Panc1 (cell line): ENCODE measurements around the gene STK35.

ENCODE experiments used
- CTCF ChIP-seq: fragments of 450-650 bp; IDR thresholded peaks from 2 replicates; pipeline ENCODE4 v1.5.1; 2017; ENCODE audit warnings: mild to moderate bottlenecking
- POLR2AphosphoS5 ChIP-seq: IDR thresholded peaks from 2 replicates; pipeline ENCODE4 v1.6.1; 2012; ENCODE audit warnings: mild to moderate bottlenecking, low read depth, low read length, moderate library complexity
- REST ChIP-seq, 2 experiments: IDR thresholded peaks; 2 replicates each; pipeline ENCODE4 v1.6.1; 2011 to 2012; ENCODE audit warnings: low read depth in 2 of 2, control low read depth in 1 of 2, low read length in 1 of 2, mild to moderate bottlenecking in 1 of 2, moderate library complexity in 1 of 2; ENCODE audit not compliant: insufficient read depth in 1 of 2
- TCF7L2 ChIP-seq: IDR thresholded peaks from 2 replicates; pipeline ENCODE4 v1.6.1; 2011; ENCODE audit warnings: mild to moderate bottlenecking, low read depth, low read length, inconsistent platforms

GRCh38 chr20:2178318-2179232 lies 76.9 kb downstream of the STK35 start:
- TF ChIP-seq CTCF (no peak), POLR2AphosphoS5 (no peak), REST (IDR thresholded peaks at IDR 0.05; ENCODE audit: insufficient read depth in 1 of 2, low read depth in 2 of 2, low read length in 1 of 2) (no peak), TCF7L2 (no peak)
